ENCODE results near the gene PIP4K2A. TPM values are rescaled to one million over a fixed set of nuclear protein-coding genes. Genes with fewer than 3 reads are reported as not detected.
A peak's percentile ranks its signal among the peaks of the same experiment; 100 is the strongest.

PIP4K2A gene
- total and polyA plus RNA-seq, 2 of the 13 experiments (the other 11 are each of a cell fraction or from before 2014, with no cell fraction given), result 9.1 to 22.6 TPM

GRCh38 chr10:22606164-22606614 is 108.2 kb downstream of the PIP4K2A start (continued):
- TF ChIP-seq CBFB (CRISPR knock-in tag; IDR thresholded peaks at IDR 0.05), result 0 out of 2 replicates have a peak, but pooled peaks have one; percentile 31
- no peak for TF ChIP-seq SP1 (IDR thresholded peaks at IDR 0.05)
- TF ChIP-seq SP1 (CRISPR knock-in tag; IDR thresholded peaks at IDR 0.05), result no peak
- TF ChIP-seq ZBTB40 (IDR thresholded peaks at IDR 0.05), result no peak
- no peak for TF ChIP-seq ZBTB40 (CRISPR knock-in tag; IDR thresholded peaks at IDR 0.05)
- TF ChIP-seq SAP130 (CRISPR knock-in tag; IDR thresholded peaks at IDR 0.05; ENCODE audit: low read depth), result peak; percentile 28; the same call in 1 of the 2 replicates
- peak; percentile 48; the same call in 1 of the 2 replicates for TF ChIP-seq RARA (CRISPR knock-in tag; IDR thresholded peaks at IDR 0.05)
- no peak for TF ChIP-seq ZBTB34 (CRISPR knock-in tag; IDR thresholded peaks at IDR 0.05)
- peak; percentile 97 for TF ChIP-seq BCL6 (CRISPR knock-in tag; IDR thresholded peaks at IDR 0.05)
- TF ChIP-seq ETV5 (CRISPR knock-in tag; IDR thresholded peaks at IDR 0.05; ENCODE audit: borderline replicate concordance), result peak; percentile 64; the same call in 1 of the 2 replicates
- TF ChIP-seq TFE3 (CRISPR knock-in tag; IDR thresholded peaks at IDR 0.05), result 0 out of 2 replicates have a peak, but pooled peaks have one; percentile 28
- no peak for TF ChIP-seq KDM5A (IDR thresholded peaks at IDR 0.05; ENCODE audit: borderline replicate concordance, low read length)
- no peak for TF ChIP-seq MAFG (CRISPR knock-in tag; IDR thresholded peaks at IDR 0.05)
- TF ChIP-seq ARID5B (CRISPR knock-in tag; IDR thresholded peaks at IDR 0.05), result peak; percentile 68; the same call in 1 of the 2 replicates
- TF ChIP-seq HMG20A (CRISPR knock-in tag; IDR thresholded peaks at IDR 0.05; ENCODE audit: borderline replicate concordance), result 0 out of 2 replicates have a peak, but pooled peaks have one; percentile 19
